COLO668 (cell line): ENCODE data around the gene NUB1.

Experiments
- DNase-seq: peaks from one replicate; lab custom pipeline; 2025; ENCODE audit not compliant: unreplicated experiment; lab: John Stamatoyannopoulos, UW

The NUB1 gene

GRCh38 chr7:151402029-151402835, 60.6 kb downstream of the NUB1 start:
- no peak for DNase-seq

GRCh38 chr7:151403764-151404163, 62.2 kb downstream of the NUB1 start:
- DNase-seq = peak; percentile 26

DNA sequence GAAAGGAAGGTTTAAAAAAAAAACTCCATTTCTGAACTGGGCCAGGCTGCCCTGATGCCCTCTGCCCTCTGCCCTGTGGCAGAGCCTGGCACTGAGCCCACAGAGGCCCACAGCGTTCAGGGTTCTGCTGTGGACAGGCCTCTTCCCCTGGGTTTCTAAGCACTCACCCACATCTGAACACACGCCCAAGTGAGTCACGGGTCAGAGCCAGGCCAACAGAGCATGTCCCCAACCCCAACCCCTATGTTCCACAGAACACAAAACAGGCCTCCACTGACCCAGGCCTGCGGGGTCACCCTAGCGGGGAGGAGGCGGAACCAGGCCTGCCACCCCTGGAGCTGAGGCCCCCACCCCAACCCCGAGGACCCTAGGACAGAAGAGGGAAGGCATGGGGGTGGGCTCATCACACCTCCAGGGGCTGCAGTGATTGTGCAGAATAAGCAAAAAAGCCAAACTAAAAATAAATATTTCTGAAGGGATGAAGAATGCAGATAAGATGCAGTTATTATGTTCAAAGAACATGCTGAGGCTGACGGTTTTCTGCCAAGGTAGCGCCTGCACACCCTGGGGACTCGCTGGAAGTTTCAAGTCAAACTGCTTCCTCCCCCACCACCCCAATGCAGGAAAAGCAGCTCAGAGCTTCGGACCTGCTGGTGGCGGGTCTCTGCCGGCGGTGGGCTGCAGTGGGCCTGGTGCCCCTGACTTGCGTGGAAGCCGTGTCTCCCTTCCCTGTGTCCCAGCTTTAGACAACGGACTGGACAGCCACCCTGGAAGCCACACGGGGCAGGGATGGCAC, 62.8 kb downstream of the NUB1 start:
- no peak for DNase-seq

DNA sequence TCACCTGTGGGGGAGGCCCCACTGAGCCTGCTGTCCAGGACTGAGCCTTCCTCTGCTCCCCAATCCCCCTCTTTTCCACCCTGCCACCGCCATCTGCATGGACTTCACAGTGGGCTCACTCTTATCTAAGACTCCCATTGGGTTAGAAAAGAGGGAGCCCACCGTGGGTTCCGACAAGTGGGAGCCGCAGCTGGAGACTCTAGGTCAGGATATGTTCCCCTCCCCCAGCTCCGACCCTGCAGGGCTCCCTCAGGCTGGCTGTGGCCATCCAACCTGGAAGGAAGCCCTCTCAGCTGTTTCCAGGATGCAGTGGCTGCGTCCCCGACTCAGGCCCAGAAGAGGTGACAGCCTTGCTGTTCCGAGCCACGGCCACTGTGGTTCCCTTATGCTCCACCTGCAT, 63.4 kb downstream of the NUB1 start:
- DNase-seq = no peak

GRCh38 chr7:151405588-151405987, 64.0 kb downstream of the NUB1 start:
- DNase-seq = no peak

- DNase-seq = no peak
Measured at GRCh38 chr7:151406051-151406875, 64.7 kb downstream of the NUB1 start.

DNA sequence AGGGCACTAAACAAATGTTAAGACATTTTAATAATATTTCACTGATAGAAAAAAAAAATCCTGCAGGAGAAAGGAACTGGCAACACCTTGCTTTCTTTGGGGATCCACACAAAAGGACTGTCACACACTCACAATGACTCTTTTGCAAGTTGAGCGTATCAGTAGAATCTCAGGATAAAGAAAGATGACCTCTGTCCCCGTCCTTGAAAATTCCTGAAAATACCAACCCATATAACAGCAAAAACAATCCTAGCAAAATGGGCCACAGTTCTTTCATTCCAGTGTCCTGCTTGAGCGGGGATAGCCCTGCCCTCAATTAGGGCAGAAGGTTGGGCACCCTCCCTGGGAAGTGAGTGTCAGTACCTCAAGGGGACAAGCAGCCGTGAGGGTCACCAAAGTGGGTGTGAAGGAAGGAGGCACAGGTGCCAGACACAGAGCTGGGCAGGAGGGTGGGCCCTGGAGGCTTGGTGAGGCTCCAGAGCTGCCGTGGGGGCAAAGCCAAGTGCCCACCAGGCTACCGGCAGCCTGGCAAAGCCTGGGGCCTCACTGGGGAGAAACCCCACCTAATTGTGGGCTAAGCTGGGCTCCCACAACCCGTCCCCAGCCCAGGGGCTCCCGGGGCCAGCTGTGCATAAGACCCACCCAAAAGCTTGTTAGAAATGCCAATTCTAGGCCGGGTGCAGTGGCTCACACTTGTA, 65.4 kb downstream of the NUB1 start:
- no peak for DNase-seq

DNA sequence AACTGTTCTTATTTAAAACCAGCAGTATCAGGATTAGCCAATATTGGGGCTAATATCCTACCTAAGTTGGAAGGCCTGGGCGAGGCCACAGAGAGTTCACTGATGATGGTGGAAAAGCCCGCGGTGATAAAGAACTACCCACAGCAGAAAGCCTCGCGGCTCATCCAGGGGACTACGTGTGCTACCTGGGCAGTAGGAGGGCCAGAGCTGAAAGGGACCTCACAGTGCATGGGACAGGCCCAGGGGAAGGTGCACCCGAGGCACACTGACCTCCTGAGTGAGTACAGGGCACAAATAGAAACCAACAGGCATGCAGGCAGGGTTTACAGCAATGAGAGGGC, 66.9 kb downstream of the NUB1 start:
- DNase-seq = no peak

DNA sequence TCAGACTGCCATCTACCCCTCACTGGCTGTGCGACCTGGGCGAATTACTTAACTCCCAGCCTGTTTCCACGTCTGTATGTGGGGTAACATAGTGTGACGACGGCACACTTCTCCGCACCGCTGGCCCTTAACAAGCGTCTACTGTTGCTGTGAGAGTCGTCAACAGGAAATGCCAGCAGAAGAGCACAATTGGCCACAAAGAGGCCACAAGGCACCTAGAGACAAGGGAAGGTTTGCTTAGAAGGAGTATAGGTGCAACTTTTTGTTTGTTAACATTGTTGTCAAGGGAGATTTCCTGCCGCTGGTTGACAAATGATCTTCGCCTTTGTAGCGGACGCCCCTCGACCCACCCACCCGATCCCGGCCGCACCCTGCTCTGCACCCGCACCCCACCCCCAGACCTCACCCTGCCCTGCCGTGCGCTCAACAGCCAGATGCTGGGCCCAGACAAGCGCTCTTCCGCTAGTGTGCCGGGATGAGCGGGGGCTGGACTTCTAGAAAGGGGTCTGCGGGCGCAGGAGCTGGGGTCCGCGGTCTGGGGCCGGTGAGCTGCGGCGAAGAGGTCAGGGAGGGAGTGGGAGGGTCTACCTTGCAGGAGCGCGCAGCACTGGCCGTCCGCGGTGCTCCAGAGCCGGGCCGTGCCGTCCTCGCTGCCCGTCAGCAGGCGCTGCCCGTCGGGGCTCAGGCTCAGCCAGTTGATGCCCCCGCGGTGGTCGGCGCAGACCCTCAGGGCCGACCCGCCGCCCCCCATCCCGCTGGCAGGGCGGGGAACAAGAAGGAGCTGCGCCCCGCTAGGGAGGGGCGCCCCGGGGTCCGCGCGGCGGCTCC, 67.4 kb downstream of the NUB1 start:
- DNase-seq = peak; percentile 19

DNA sequence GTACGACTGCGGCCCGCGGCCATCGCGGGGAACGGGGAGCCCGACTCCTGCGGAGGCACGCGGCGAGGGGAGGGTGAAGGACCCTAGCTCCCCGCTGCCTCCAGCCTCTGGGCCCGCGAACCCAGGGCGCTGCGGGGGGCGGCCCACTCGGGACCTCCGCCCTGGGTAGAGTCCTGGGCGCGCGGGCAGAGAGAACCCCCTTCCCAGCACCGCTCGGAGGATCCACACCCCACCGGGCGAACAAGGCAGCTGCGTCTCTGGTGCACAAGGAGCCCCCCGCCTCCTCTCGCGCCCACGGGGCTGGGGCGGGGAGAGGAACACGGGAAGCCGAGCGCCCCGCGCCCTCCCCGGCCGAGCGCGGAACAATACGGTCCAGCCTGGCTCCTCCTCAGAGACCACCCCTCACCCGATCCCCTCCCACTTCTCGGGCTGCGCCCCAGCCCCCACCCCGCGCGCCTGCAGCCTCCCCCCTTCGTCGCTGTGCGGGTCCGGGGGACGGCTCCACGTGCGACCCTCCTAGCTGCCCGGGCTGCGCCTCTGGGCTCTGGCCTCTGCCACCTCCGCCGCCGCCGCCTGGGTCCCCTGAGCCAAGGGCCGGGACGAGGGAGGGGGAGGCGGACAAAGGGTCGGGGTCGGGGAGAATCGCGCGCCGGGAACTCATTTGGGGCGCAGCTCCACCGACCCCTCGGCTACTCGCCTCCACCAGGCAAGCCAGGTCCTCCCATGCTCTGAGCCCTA, 68.2 kb downstream of the NUB1 start, which contains the start of gene WDR86:
TSS of gene WDR86 (minus strand) at position 372 of the 738 bp plus-strand sequence. CDS start 449 bp downstream, outside the sequence.
- DNase-seq = no peak

GRCh38 chr7:151410405-151411390, 69.1 kb downstream of the NUB1 start:
- DNase-seq = no peak

DNA sequence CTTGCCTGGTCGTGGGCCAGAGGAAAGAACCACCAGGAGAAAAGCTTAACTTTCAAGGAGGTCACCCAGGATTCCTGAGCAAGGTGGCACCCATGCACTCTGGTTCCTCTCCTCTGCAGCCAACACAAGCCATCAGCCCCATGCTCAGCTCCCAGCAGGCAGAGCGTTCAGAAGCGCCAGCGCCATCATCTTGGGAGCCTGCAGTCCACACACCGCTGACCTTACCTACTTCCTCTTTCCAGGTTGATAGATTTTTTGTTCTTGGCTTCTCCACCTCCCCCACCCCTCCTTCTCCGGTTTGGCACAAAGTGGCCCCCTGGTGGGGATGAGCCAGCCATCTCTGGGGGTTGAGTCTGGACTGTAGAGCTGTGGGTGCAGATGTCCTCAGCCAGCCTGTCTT, 69.9 kb downstream of the NUB1 start:
- no peak for DNase-seq

- no peak for DNase-seq
Measured at GRCh38 chr7:151412318-151412717, 70.7 kb downstream of the NUB1 start.

GRCh38 chr7:151413241-151413640, 71.6 kb downstream of the NUB1 start:
- DNase-seq = no peak

- peak; percentile 9 for DNase-seq
Measured at GRCh38 chr7:151415375-151416105, 73.9 kb downstream of the NUB1 start.

GRCh38 chr7:151416112-151416940, 74.7 kb downstream of the NUB1 start:
- no peak for DNase-seq

GRCh38 chr7:151416941-151417315, 75.3 kb downstream of the NUB1 start:
- DNase-seq = no peak
